OCI-LY7 (cell line): ENCODE results near the gene PCBP3.

ENCODE experiments used
- EZH2phosphoT487 ChIP-seq: fragments of 200-600 bp; sonication (generic); IDR thresholded peaks from 2 replicates; pipeline ENCODE4 v1.6.1; 2018; ENCODE audit warnings: low read depth, borderline replicate concordance, mild to moderate bottlenecking, mixed run types, antibody characterized with exemption, low read length, moderate library complexity, mixed read lengths
- TF ChIP-seq, protein P1 (sequence below): fragments of 200-600 bp; sonication (generic); conservative IDR thresholded peaks from 2 replicates; pipeline ENCODE4 v1.5.1; 2014; ENCODE audit warnings: mild to moderate bottlenecking, antibody characterized with exemption, low read length, moderate library complexity, mixed read lengths

DNA sequence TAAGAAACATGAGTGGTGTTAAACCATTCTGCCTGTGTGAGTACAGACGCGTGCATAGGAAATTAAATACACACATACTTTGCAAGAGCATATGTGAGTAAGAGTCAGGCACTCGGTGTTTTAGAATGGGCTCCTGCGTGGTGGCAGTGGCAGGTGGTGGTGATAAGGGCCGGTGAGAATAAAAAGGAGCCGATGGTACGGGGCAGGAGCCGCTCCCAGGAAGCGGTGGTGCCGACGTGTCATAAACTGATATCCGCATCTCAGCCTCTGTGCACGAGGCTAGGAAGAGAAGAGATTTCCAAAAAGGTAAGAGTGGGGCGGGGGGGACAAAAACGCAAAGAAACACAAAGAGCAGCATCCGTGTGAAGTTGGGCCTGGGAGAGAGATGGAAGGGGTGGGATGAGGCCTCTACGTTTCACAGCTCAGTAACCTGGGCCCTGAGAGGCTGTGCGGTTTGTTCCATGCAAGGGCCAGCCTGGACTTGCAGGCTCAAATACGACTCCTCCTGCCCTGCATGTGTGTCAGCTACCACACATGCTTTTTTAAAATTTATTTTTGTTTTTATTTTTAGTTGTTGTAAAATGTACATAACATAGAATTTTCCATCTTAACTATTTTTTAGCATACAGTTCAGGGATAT, 210.3 kb downstream of the PCBP3 start:
- TF ChIP-seq, protein P1, sequence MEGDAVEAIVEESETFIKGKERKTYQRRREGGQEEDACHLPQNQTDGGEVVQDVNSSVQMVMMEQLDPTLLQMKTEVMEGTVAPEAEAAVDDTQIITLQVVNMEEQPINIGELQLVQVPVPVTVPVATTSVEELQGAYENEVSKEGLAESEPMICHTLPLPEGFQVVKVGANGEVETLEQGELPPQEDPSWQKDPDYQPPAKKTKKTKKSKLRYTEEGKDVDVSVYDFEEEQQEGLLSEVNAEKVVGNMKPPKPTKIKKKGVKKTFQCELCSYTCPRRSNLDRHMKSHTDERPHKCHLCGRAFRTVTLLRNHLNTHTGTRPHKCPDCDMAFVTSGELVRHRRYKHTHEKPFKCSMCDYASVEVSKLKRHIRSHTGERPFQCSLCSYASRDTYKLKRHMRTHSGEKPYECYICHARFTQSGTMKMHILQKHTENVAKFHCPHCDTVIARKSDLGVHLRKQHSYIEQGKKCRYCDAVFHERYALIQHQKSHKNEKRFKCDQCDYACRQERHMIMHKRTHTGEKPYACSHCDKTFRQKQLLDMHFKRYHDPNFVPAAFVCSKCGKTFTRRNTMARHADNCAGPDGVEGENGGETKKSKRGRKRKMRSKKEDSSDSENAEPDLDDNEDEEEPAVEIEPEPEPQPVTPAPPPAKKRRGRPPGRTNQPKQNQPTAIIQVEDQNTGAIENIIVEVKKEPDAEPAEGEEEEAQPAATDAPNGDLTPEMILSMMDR = no peak
- TF ChIP-seq EZH2phosphoT487 = no peak
